AG09309 (cell line): Measurements from ENCODE around the gene THBS3.
"Not testable (repeated sequence)": the region's sequence is repeated elsewhere in the genome, so short reads cannot be mapped to it uniquely, and the experiment has no call there.

Source experiments
- DNase-seq: peaks from one replicate; pipeline ENCODE4 v3.0.0-alpha.2; 2010; ENCODE audit warnings: low read depth
- H3K4me3 ChIP-seq: 2 replicates; pipeline ENCODE4 v1.5.1; 2011; ENCODE audit warnings: mild to moderate bottlenecking, low read depth, low read length, moderate library complexity; ENCODE audit not compliant: control insufficient read depth
- TF ChIP-seq, protein P1 (sequence below): IDR thresholded peaks from 2 replicates; pipeline ENCODE4 v1.5.1; 2011; ENCODE audit warnings: mild to moderate bottlenecking, low read depth, low read length, inconsistent platforms; ENCODE audit not compliant: insufficient read depth, control insufficient read depth; ENCODE audit errors: missing control alignments

Gene THBS3

DNA sequence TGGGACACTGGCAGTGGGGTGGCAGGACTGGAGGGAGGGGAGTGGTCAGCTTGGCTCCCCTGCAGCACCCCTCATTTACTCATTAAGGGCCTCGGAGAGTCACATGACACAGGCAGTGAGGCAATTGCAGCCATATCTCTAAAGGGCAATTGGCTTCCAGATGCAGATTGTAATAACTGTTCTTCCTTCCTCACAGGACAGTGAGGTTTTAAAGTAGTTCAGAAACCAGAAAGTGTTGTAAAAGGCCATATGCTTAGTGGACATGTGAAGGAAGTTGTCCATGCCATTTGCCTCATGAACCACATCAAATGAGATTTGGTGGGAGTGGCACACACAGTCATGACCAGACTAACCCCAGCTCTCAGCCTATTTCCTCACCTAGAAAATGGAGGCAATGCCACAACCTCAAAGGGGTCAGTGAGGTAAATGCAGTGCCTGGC lies 11.9 kb upstream of the THBS3 start:
- TF ChIP-seq, protein P1, sequence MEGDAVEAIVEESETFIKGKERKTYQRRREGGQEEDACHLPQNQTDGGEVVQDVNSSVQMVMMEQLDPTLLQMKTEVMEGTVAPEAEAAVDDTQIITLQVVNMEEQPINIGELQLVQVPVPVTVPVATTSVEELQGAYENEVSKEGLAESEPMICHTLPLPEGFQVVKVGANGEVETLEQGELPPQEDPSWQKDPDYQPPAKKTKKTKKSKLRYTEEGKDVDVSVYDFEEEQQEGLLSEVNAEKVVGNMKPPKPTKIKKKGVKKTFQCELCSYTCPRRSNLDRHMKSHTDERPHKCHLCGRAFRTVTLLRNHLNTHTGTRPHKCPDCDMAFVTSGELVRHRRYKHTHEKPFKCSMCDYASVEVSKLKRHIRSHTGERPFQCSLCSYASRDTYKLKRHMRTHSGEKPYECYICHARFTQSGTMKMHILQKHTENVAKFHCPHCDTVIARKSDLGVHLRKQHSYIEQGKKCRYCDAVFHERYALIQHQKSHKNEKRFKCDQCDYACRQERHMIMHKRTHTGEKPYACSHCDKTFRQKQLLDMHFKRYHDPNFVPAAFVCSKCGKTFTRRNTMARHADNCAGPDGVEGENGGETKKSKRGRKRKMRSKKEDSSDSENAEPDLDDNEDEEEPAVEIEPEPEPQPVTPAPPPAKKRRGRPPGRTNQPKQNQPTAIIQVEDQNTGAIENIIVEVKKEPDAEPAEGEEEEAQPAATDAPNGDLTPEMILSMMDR: no peak
- DNase-seq: no peak
- H3K4me3 ChIP-seq: no peak overlapping the region

- no peak for DNase-seq
- H3K4me3 ChIP-seq: no peak overlapping the region
- TF ChIP-seq, protein P1: no peak
Measured at GRCh38 chr1:155218854-155219591, 11.3 kb upstream of the THBS3 start.

DNA sequence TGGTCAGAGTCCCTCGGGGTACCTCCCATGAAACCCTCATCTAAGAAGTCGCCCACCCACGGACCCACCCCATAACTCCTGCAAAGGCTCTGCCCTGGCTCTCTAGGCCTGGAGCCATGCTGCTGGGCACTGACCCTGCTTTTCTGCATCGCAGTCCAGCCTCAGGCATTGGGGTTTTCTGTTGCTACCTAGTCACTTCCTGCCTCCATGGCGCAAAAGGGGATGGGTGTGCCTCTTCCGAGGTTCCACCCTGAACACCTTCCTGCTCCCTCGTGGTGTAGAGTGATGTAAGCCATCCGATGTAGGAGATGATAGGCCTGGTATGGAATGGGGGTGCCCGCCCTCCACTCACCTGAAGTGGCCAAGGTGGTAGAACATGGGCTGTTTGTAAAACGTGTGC lies 7.0 kb upstream of the THBS3 start:
- not testable (repeated sequence) for DNase-seq, H3K4me3 ChIP-seq

- not testable (repeated sequence) for H3K4me3 ChIP-seq, DNase-seq
Measured at GRCh38 chr1:155212051-155212440, 4.3 kb upstream of the THBS3 start.

- DNase-seq, H3K4me3 ChIP-seq: not testable (repeated sequence)
Measured at GRCh38 chr1:155211381-155212050, 3.8 kb upstream of the THBS3 start.

DNA sequence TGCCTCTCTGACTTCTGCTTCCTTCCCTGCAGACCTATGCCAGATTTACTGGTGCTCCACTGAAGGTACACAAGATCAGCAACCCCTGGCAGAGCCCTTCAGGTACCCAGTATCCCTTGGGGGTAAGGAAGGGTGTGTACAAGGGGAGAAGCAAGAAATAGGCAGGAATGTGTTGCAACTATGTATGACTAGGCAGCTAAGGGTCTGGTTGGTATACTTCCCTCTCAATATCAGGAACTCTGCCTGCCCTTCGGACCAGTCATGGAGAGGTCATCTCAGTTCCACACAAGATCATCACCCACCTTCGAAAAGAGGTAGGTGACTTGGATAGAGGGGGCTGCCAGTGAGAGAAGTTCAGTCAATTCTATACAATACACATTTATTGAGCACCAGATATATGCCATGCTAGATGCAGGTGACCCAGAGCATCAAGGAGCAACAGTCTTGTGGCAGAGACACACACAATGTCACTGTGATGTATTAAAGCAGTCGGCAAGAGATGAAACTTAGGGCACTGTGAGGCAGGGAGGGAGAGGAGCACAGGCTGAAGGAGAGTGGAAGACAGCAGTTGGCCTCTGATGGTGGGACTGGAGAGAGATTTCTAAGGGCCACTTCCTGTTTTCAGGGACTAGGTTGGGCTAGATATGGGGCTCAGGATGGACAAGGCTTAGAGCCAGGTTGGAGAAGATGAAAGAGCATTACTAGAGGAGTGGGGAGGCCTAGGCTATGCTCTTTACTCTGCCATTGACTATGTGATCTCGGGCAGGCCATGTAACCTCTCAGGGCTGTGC lies 2.8 kb upstream of the THBS3 start:
- no peak for DNase-seq
- H3K4me3 ChIP-seq: no peak overlapping the region
- TF ChIP-seq, protein P1: no peak

- peak overlapping the region; percentile 83 for H3K4me3 ChIP-seq
- TF ChIP-seq, protein P1: no peak
- DNase-seq: no peak
Measured at GRCh38 chr1:155209312-155209721, 1.6 kb upstream of the THBS3 start.

GRCh38 chr1:155208541-155209311 lies 1.0 kb upstream of the THBS3 start, which contains the start of gene MTX1:
Gene MTX1, plus strand, starts transcription at chr1:155208695. Its CDS starts 110 bp downstream, at chr1:155208805.
- TF ChIP-seq, protein P1: no peak
- peak within 1 kb of the TSS; percentile 83 for H3K4me3 ChIP-seq
- no peak for DNase-seq
